GM19324 (cell line): ENCODE results near the gene SLC39A10.

Source experiments
- ATAC-seq: cut with Tn5 transposase; IDR thresholded peaks from one replicate; pipeline ENCODE4 v1.9.1; 2021; ENCODE audit warnings: mild to moderate bottlenecking, moderate library complexity; ENCODE audit not compliant: unreplicated experiment, low FRiP score

Gene SLC39A10, protein sequence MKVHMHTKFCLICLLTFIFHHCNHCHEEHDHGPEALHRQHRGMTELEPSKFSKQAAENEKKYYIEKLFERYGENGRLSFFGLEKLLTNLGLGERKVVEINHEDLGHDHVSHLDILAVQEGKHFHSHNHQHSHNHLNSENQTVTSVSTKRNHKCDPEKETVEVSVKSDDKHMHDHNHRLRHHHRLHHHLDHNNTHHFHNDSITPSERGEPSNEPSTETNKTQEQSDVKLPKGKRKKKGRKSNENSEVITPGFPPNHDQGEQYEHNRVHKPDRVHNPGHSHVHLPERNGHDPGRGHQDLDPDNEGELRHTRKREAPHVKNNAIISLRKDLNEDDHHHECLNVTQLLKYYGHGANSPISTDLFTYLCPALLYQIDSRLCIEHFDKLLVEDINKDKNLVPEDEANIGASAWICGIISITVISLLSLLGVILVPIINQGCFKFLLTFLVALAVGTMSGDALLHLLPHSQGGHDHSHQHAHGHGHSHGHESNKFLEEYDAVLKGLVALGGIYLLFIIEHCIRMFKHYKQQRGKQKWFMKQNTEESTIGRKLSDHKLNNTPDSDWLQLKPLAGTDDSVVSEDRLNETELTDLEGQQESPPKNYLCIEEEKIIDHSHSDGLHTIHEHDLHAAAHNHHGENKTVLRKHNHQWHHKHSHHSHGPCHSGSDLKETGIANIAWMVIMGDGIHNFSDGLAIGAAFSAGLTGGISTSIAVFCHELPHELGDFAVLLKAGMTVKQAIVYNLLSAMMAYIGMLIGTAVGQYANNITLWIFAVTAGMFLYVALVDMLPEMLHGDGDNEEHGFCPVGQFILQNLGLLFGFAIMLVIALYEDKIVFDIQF

DNA sequence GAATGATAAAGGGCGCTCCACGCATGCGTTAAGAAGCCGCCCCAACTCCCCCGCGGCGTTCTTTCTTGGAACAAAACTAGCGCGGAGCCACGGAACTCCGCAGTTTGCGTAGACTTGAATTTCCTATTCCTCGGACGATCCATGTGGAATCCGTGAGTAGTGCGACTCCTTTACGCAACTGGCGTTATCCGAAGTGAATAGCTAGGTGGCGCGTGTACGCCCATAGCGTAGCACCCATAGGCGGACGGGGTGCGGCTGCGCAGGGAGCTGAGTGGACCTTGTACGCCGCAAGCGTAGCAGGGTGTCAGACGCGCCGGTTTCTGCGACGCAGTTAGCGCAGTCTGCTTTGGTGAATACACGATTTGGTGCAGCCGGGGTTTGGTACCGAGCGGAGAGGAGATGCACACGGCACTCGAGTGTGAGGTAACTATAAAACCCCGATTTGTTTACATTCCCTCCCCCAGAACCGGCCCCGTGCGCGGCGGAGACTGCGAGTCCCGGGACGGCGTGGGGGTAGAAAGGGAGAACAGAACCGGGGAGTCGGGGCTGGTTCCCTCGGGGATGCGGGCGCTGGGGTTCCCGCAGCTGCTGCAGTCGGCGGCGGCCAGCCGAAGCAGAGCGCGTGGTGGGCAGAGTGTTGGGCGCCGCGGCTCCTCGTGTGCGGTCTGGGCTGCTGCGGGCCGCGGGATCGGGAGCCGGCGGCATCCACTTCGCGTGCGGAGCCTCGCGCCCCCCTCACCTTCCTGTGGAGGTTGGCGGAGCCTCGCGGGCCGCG lies at the start of gene SLC39A10:
Gene SLC39A10, plus strand, starts transcription at position 368 of the 775 bp plus-strand sequence. CDS start 22,817 bp downstream, outside the sequence.
- ATAC-seq = peak; percentile 77

DNA sequence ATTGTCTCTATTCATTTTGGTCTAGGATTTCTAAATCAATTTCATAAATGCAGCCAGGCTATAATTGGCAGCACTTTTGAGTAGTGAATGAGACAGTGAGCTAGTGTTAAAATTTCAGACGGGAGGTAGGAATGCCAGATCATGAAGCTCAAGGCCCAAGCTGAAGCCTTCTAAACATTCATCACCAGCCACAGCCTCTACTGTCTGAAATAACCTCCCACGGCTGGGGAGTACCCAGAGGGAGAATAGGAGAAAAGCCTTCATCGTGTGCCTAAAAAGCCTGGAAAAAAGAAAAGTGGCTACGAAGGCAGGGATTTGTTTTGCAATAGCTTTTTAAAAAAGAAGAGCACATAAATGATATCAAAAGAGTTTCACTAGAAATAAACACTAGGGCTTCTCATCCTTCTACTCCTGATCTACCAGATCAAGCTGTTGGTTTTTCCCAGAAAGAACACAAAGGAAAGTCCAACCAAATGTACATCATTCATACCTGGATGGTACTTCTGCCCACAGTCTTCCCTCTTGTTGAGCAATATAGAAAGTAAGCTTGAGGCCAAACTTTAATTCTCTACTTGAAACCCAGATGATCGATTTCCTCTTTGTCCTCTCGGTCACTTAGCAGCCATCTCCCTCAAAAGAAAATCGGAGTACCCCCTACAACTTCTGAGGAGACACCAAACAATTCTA lies 48.1 kb upstream of the SLC39A10 start:
- no peak for ATAC-seq

DNA sequence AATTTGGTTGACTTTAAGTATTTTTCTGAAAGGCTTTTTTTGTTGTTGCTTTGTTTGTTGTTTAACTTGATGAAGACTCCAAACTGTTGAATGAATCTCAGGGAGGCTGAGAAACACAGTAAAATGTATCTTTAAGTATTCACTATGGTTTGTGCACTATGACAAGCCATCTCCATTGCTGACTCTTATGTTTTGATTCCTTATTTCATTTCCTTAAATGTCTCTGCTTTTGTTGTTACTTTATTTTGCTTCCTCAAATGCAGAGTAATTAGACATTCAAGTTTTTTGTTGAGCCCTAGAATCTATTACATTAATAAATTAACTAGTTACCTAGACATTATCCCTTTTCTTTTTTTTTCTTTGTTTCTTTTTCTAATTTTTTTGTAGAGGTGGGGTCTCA lies 46.3 kb upstream of the SLC39A10 start:
- ATAC-seq = no peak

DNA sequence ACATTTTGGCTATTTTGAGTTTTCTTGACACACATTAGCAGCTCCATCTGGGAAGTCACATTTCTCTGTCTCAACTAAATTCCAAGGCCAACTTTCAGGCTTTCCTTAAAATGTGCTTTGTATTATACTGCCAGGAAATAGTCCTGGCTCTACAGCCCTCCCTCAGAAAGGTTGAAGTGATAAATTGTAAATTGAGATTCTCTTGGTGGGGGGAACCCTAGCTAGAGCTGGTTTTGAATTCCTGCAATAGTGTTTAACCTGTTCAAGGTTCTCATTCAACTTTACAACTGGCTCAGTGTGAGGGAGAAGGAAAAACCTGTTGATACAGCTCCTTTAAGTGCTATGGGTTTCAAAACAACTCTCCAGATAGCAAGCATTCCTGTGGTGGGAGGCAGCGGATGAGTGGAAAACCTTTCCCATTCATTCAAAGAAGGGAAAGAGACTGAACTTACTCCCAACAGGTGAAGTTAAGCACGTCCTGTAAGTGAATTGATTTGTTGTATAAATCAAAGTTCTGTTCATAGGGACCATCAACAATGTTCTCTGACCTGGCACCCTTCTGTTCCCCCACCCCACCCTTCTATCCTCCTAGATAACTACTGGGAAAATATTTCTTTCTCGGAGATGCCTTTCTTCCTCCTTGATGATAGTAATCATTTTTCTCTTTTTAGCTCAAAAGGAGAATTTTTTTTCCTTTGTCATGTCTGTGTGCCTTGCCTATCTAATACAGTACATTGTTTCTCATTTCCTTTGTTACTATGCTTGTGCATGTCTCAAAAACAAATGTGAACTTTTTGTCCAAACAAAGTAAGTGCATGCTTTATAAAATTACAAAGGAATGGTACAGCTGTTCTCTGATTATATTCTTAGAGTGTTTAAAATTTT lies 44.2 kb upstream of the SLC39A10 start:
- ATAC-seq = no peak

DNA sequence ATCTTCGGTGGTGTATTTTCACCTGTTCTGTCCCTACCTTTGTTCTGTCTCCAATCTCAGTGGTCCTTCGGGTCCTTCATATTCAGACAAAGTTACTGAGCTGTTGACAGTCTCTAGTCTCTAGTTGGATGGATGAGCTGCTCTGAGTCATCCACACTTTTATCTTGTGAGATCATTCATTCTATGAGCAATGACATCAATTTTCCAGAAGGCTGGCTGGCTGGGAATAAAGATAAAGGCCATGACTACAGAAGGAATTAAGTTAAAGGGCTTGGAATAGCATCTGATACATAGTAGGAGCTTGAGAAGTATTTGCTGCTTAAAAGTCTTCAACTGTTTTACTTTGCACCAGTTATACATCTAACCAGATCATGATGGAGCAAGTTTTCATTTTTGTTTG lies 43.1 kb upstream of the SLC39A10 start:
- no peak for ATAC-seq

DNA sequence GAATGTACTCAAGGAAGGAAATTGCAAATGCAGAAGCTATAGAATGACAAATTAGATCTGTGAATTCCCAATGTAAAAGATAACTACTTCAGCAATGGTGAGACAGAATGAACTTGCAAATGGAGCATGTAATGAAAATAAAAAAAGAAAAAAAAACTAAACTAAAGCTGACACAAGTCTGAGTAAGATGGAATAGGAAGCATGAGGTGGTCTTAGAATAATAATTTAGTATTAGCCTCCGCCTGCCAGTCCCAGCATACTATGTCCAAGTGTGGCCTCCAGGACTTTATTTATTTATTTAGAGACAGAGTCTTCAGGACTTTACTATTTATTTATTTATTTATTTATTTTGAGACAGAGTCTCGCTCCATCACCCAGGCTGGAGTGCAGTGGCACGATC lies 37.4 kb upstream of the SLC39A10 start:
- no peak for ATAC-seq

DNA sequence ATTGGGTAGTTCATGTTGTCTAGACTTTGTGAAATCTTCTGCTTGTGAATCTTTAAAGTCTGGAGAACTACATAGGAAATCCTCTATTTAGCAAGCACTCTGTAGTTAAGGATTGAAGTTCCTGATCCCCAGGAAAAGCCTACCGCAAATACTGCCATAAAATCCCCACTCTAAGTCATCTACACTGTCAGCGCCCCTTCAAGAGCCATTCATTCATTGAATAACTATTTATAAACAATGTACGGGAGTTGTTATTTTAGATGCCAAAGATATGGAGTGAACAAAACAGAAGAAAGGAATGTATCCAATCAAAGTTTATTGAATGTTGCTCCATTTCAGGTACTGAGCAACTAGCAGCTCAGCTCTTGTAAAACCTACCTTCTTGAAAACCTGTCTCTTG lies 36.5 kb upstream of the SLC39A10 start:
- no peak for ATAC-seq

DNA sequence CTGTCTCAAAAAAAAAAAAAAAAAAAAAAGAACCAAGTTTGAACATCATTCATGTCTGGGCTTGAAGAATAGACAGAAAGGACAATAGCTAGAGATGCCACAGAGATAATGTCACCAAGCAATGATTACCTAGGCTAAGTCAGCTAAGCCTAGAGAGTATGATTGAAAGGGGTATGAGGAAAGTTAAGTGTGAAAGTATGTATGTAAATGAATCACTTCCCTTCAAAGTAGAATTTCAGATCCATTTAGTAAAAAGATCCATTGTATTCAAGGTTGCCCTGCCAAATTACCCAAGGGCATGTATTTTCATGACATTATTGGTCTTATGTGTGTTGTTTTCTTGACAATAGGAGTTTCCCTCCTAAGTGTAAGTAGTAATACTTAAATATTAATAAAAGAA lies 34.1 kb upstream of the SLC39A10 start:
- ATAC-seq = peak; percentile 61

DNA sequence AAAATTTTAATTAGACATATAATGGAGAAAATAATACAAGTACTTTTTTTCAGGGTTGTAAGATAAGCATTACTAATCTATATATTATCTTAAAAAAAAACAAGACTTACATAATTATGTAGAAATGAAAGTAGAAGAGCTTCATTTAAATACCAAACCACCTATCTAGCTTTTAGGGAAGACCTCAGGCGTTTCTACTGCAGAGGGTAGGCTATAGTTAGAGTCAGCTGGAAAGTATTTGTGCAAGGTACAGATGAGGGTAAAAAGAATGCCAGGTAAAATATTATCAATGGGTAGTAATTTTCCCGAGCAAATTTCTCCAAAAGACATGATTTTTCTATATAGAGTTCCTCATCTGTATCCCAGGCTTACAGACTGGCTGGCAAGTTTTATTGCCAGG lies 30.5 kb upstream of the SLC39A10 start:
- ATAC-seq = no peak

DNA sequence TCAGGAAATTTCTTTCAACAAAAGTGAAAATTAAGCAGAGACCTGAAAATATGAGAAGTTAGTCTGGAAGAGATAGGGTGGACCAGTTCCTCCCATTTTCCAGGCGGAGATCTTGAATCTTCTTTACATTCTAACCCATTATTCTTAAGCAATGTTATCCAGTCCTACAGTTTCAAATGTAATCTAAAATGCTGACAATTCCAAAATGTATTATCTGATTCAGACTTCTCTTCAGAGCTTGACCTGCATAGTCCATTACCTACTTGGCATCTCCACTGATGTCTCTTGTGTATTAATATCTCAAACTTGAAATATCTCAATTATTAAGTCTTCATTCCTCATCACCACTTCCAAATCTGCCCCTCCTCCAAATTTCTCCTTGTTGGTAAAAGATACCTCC lies 28.4 kb upstream of the SLC39A10 start:
- ATAC-seq = no peak

DNA sequence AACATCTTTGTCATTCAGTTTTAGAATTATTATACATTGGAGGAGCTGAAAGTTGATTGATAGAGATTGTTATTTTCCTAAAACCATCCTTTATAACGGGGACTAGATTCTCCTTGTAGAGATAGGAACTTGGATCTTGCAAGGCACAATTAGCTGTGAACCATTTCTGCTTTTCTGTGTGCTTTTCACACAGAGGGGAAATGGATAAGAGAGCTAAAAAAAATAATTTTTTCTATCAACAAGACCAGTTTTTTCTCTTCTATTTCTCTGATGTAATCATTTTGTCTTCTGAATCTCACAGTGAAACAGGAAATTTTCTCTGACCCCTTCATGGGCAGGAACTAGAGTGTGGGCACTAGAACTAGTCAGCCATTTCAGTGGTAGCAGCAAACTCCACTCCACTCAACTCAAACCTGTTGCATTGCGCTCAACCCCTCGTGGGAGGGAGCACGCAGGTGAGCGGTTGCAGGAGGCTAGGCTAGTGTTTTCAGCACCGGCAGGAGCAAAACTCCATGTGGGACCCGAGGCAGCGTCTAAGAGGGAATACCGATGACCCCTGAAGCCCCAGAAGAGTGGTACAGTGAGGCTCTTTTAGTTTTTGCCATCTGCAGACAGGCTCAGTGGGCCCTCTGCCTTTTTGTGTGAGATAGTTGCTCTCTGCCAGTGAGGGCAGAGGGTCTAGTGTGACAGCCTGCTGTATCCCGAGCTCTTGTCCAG lies 24.0 kb upstream of the SLC39A10 start:
- ATAC-seq = no peak

DNA sequence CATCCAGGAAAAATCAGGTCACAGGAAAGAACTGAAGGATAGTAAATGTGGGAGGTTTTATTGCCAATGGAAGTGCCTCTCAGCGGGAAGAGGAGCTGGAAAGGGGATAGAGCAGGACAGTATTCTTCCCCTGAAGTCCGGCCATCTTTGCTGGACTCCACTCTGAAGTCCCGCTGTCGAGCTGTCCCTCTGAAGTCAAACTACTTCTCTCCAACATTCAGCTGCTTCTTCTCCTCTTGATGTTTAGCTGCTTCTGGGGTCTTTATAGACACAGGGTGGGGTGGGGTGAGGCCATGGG lies 23.5 kb upstream of the SLC39A10 start:
- no peak for ATAC-seq

DNA sequence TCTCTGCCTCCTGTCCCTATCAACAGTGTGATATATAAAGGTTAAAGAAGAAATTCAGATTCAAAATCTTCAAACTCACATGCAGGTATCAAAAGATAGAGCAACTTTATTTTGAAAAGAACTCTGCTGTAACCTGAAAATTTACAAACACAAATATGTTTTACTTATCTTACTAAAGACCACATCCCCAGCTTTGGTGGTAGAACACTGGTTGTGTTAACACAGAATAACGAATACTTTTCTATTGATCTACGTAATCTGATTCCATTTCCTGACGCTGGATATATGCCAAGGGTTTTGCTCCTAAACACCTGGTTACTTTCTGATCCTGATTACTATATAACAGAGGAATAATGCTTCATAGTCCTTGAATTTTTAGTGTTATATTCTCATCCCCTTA lies 23.1 kb upstream of the SLC39A10 start:
- ATAC-seq = no peak

DNA sequence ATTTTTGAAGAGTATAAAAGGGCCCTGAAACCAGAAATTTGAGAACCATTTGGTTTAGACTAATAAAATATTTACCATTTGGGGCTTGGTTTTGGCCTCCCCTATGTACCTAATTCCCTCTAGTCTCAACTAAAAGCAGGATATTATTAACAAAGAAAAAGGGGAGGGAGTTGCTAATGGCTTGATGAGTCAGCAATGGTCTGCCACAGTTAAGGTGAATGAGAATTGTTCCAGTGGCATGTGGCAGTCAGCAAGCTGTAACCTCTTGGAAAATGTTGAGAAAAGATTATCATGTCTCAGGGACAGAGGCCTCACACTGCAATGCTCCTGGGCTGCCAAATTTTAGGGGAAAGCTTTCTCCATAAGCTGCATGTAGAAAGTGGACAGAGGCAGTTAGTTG lies 20.1 kb upstream of the SLC39A10 start:
- ATAC-seq = no peak

DNA sequence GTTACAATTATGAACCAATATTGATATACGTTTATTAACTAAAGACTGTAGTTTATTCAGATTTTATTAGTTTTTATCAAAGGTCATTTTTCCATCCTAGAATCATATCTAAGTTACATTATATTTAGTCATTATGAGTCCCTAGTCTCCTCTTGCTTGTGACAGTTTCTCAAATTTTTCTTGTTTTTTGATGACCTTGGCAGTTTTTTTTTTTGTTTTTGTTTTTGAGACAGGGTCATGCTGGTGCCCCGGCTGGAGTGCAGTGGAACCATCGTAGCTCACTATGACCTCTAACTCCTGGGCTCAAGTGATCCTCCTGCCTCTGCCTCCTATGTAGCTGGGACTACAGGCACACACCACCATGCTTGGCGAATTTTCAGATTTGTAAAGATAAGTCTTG lies 18.3 kb upstream of the SLC39A10 start:
- ATAC-seq = no peak

DNA sequence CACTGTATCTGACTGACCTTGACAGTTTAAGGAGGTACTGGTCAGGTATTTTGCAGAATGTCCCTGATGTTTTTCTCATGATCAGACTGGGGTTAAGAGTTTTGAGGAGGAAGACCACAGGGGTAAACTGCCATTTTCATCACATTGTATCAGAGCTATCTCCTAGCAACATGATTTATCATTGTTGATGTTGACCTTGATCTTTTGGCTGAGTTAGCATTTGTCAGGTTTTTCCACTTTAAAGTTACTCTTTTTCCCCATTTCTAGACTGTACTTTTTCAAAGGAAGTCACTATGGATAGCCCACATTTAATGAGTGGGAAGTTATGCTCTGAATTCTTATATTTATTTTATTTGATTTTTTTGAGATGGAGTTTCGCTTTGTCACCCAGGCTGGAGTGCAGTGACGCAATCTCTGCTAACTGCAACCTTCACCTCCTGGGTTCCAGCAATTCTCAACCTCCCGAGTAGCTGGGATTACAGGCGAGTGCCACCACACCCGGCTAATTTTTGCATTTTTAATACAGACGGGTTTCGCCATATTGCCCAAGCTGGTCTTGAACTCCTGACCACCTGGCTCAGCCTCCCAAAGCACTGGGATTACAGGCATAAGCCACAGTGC lies 17.7 kb upstream of the SLC39A10 start:
- no peak for ATAC-seq

DNA sequence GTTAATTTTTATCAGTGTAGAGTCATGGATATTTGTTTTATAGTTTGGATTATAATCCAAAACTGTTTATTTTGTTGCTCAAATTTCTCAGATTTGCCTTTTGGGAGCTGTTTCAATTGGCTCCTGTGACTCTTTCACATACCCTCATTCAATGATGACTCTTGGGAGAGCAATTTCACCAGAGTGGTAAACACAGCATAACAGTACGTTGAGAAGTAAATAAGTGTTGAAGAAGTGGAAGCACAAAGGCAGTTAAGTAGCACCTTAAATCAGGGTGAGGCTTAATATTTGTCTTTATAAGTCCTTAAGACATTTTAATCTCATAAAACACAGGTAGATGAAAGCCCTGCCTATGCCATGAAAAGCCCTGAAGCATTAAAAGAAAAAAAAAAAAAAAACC lies 17.1 kb upstream of the SLC39A10 start:
- no peak for ATAC-seq

DNA sequence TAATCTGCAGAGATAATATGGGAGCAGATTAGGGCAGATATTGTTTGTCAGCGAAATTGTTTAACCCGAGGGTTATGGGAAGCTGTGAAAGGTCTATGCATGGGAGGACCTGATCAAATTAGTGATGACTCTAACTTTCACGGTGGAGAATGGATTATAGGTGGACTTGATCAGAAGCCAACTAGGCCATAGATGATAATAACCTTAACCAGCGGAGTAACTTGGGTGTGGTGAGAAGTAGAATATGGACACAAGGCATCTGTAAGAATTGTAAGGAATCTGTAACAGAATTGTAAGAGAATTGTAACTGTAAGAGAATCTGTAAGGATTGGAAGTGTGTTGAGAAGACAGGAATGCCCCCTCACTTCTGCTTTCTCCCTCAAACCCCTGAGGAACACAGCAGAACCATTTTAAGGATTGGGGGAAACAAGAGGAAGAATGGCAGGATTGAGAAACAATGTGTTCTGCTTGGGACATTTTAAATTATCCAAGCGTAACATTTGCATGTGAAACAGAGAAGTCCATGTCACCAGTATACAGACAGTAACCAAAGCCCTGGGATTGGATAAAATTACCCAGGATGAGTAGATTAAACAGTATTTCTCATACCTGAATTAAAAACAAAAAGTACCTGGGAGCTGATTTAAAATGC lies 14.9 kb upstream of the SLC39A10 start:
- ATAC-seq = no peak
